ENCODE results near the gene ATR. TPM values are rescaled to one million over a fixed set of nuclear protein-coding genes. Genes with fewer than 3 reads are reported as not detected.

The ATR gene
- total and polyA plus RNA-seq, 2 experiments from 2014 or later = 5.0 to 15.7 TPM

- H3K36me3 ChIP-seq = peaks cover 4% of the 10 kb centered on the region
- no peak overlapping the region for H3K27ac ChIP-seq
- H3K4me1 ChIP-seq (ENCODE audit: low read depth) = no peaks in the 10 kb centered on the region
- DNase-seq (ENCODE audit: low read depth in 1 of 2, low spot score in 1 of 2) = no peak
- no peak overlapping the region for H3K4me3 ChIP-seq
- no peaks in the 10 kb centered on the region for H3K27me3 ChIP-seq
- no peak for TF ChIP-seq CTCF (IDR thresholded peaks at IDR 0.05; ENCODE audit: low read depth, low read length)
- no peaks in the 10 kb centered on the region for H3K9me3 ChIP-seq (ENCODE audit: low read depth)
Measured at GRCh38 chr3:142467768-142468167, 110.8 kb downstream of the ATR start.

GRCh38 chr3:142460689-142461088, 117.8 kb downstream of the ATR start:
- DNase-seq (ENCODE audit: low read depth in 1 of 2, low spot score in 1 of 2) = no peak
- no peak for TF ChIP-seq CTCF (IDR thresholded peaks at IDR 0.05; ENCODE audit: low read depth, low read length)

GRCh38 chr3:142459929-142460328, 118.6 kb downstream of the ATR start:
- no peaks in the 10 kb centered on the region for H3K9me3 ChIP-seq (ENCODE audit: low read depth)
- no peak overlapping the region for H3K4me3 ChIP-seq
- TF ChIP-seq CTCF (IDR thresholded peaks at IDR 0.05; ENCODE audit: low read depth, low read length) = no peak
- H3K36me3 ChIP-seq = peaks cover 20% of the 10 kb centered on the region
- no peak overlapping the region for H3K27ac ChIP-seq
- no peaks in the 10 kb centered on the region for H3K4me1 ChIP-seq (ENCODE audit: low read depth)
- DNase-seq (ENCODE audit: low read depth in 1 of 2, low spot score in 1 of 2) = peak in 1 of 2 donors; percentile 36
- no peaks in the 10 kb centered on the region for H3K27me3 ChIP-seq

More at GRCh38 chr3:142460689-142461088, 117.8 kb downstream of the ATR start:
- Histone ChIP-seq H3K27ac (no peak overlapping the region), H3K4me1 (ENCODE audit: low read depth) (no peaks in the 10 kb centered on the region), H3K36me3 (peaks cover 15% of the 10 kb centered on the region), H3K27me3 (no peaks in the 10 kb centered on the region), H3K9me3 (ENCODE audit: low read depth) (no peaks in the 10 kb centered on the region), H3K4me3 (no peak overlapping the region)

DNA sequence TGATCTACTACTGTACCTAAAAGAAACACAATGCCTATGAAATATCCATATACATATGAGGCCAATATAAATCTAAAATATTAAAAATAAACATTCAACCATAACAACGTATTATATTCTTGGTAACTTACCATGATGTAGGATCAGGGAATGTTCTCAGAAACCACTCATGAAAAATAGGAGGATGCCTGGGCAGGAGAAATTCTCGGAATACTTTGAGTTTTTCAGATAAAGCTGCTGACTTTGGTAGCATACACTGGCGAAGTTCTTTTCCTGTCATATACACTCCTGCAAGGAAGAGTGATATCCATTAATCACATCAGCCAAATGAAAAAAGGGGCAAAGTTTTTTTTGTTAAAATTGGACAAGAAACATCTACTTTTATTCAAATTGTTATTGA, 119.4 kb downstream of the ATR start:
- Histone ChIP-seq H3K27ac (no peak overlapping the region), H3K4me3 (no peak overlapping the region), H3K36me3 (peaks cover 20% of the 10 kb centered on the region), H3K27me3 (no peaks in the 10 kb centered on the region), H3K4me1 (ENCODE audit: low read depth) (no peaks in the 10 kb centered on the region), H3K9me3 (ENCODE audit: low read depth) (no peaks in the 10 kb centered on the region)
- DNase-seq (ENCODE audit: low read depth in 1 of 2, low spot score in 1 of 2) = peak in 1 of 2 donors; percentile 48
- TF ChIP-seq CTCF (IDR thresholded peaks at IDR 0.05; ENCODE audit: low read depth, low read length) = no peak

DNA sequence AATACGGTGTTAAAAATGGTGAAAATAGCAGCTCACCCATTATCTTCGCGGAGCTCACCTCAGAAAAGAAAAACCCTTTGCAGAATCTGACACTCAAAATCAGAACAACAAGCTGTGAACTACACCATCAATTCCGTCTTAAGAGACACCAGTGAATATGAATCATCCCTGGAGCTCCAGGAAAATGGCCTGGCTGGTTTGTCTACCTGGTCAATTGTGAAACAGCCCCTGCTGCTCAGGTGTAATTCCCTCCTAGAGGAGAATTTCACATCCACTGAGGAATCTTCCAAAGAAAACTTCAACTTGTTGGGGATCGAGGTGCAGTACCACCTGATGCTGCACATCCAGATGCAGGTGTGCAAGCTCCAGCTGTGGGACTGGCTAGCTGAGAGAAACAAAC, 127.7 kb downstream of the ATR start:
- TF ChIP-seq CTCF (IDR thresholded peaks at IDR 0.05; ENCODE audit: low read depth, low read length) = no peak
- Histone ChIP-seq H3K4me1 (ENCODE audit: low read depth) (peaks cover 14% of the 10 kb centered on the region), H3K4me3 (no peak overlapping the region), H3K36me3 (peaks cover 6% of the 10 kb centered on the region), H3K27ac (no peak overlapping the region), H3K27me3 (no peaks in the 10 kb centered on the region), H3K9me3 (ENCODE audit: low read depth) (no peaks in the 10 kb centered on the region)
- no peak for DNase-seq (ENCODE audit: low read depth in 1 of 2, low spot score in 1 of 2)

GRCh38 chr3:142450189-142450588, 128.3 kb downstream of the ATR start:
- DNase-seq (ENCODE audit: low read depth in 1 of 2, low spot score in 1 of 2) = no peak
- no peaks in the 10 kb centered on the region for H3K27me3 ChIP-seq
- peak overlapping the region; percentile 36 for H3K27ac ChIP-seq
- no peak for TF ChIP-seq CTCF (IDR thresholded peaks at IDR 0.05; ENCODE audit: low read depth, low read length)
- no peak overlapping the region for H3K4me3 ChIP-seq
- no peaks in the 10 kb centered on the region for H3K9me3 ChIP-seq (ENCODE audit: low read depth)
- H3K4me1 ChIP-seq (ENCODE audit: low read depth) = peaks cover 17% of the 10 kb centered on the region
- no peaks in the 10 kb centered on the region for H3K36me3 ChIP-seq

Measured in cardiac muscle cell (in vitro differentiated cells and primary cell).